ENCODE results near the gene BICC1.

Gene BICC1

GRCh38 chr10:58796824-58797223 is 284.2 kb downstream of the BICC1 start:
- H3K9me2 ChIP-seq (ENCODE audit: low read depth, low read length), result no peaks in the 10 kb centered on the region
- H3K4me2 ChIP-seq (ENCODE audit: low read length), result no peak overlapping the region
- H3K36me3 ChIP-seq (ENCODE audit: insufficient read depth, low read length), result no peaks in the 10 kb centered on the region
- no peaks in the 10 kb centered on the region for H3F3A ChIP-seq (ENCODE audit: insufficient read depth, low read length)
- no peak for TF ChIP-seq EZH2 (IDR thresholded peaks at IDR 0.05; ENCODE audit: borderline replicate concordance, low read length)
- no peak for TF ChIP-seq CTCF (IDR thresholded peaks at IDR 0.05; ENCODE audit: low read length)
- H3K27me3 ChIP-seq (ENCODE audit: insufficient read depth, low read length), result no peaks in the 10 kb centered on the region
- H4K20me1 ChIP-seq (ENCODE audit: insufficient read depth, low read length), result no peaks in the 10 kb centered on the region
- no peaks in the 10 kb centered on the region for H3K79me2 ChIP-seq (ENCODE audit: insufficient read depth, low read length)
- no peaks in the 10 kb centered on the region for H3K4me1 ChIP-seq (ENCODE audit: insufficient read depth, low read length, severe bottlenecking)
- no peak overlapping the region for H2AFZ ChIP-seq (ENCODE audit: low read length)
- no peaks in the 10 kb centered on the region for H3K9me3 ChIP-seq (ENCODE audit: low read length)
- no peak overlapping the region for H3K9ac ChIP-seq (ENCODE audit: low read length)
- H3K4me3 ChIP-seq (ENCODE audit: low read depth, low read length, poor library complexity, severe bottlenecking), result no peak overlapping the region
- H3K27ac ChIP-seq (ENCODE audit: low read depth, low read length, poor library complexity, severe bottlenecking), result no peak overlapping the region

GRCh38 chr10:58797356-58797755 is 284.7 kb downstream of the BICC1 start:
- Histone ChIP-seq H3K27me3 (ENCODE audit: insufficient read depth, low read length) (no peaks in the 10 kb centered on the region), H3K9me3 (ENCODE audit: low read length) (no peaks in the 10 kb centered on the region), H3K9me2 (ENCODE audit: low read depth, low read length) (no peaks in the 10 kb centered on the region), H2AFZ (ENCODE audit: low read length) (no peak overlapping the region), H3K36me3 (ENCODE audit: insufficient read depth, low read length) (no peaks in the 10 kb centered on the region), H3K4me1 (ENCODE audit: insufficient read depth, low read length, severe bottlenecking) (no peaks in the 10 kb centered on the region), H3K9ac (ENCODE audit: low read length) (no peak overlapping the region), H3K4me3 (ENCODE audit: low read depth, low read length, poor library complexity, severe bottlenecking) (no peak overlapping the region), H3F3A (ENCODE audit: insufficient read depth, low read length) (no peaks in the 10 kb centered on the region), H4K20me1 (ENCODE audit: insufficient read depth, low read length) (no peaks in the 10 kb centered on the region), H3K4me2 (ENCODE audit: low read length) (no peak overlapping the region), H3K27ac (ENCODE audit: low read depth, low read length, poor library complexity, severe bottlenecking) (no peak overlapping the region), H3K79me2 (ENCODE audit: insufficient read depth, low read length) (no peaks in the 10 kb centered on the region)
- TF ChIP-seq CTCF (IDR thresholded peaks at IDR 0.05; ENCODE audit: low read length), result no peak
- TF ChIP-seq EZH2 (IDR thresholded peaks at IDR 0.05; ENCODE audit: borderline replicate concordance, low read length), result no peak

- no peak overlapping the region for H3K9ac ChIP-seq (ENCODE audit: low read length)
- H3K4me1 ChIP-seq (ENCODE audit: insufficient read depth, low read length, severe bottlenecking), result no peaks in the 10 kb centered on the region
- H4K20me1 ChIP-seq (ENCODE audit: insufficient read depth, low read length), result no peaks in the 10 kb centered on the region
- no peak overlapping the region for H3K4me3 ChIP-seq (ENCODE audit: low read depth, low read length, poor library complexity, severe bottlenecking)
- no peaks in the 10 kb centered on the region for H3K36me3 ChIP-seq (ENCODE audit: insufficient read depth, low read length)
- no peak overlapping the region for H3K27ac ChIP-seq (ENCODE audit: low read depth, low read length, poor library complexity, severe bottlenecking)
- H3K9me3 ChIP-seq (ENCODE audit: low read length), result no peaks in the 10 kb centered on the region
- no peaks in the 10 kb centered on the region for H3K79me2 ChIP-seq (ENCODE audit: insufficient read depth, low read length)
- H3K9me2 ChIP-seq (ENCODE audit: low read depth, low read length), result no peaks in the 10 kb centered on the region
- no peak for TF ChIP-seq EZH2 (IDR thresholded peaks at IDR 0.05; ENCODE audit: borderline replicate concordance, low read length)
- TF ChIP-seq CTCF (IDR thresholded peaks at IDR 0.05; ENCODE audit: low read length), result no peak
- no peaks in the 10 kb centered on the region for H3K27me3 ChIP-seq (ENCODE audit: insufficient read depth, low read length)
- no peaks in the 10 kb centered on the region for H3F3A ChIP-seq (ENCODE audit: insufficient read depth, low read length)
- H2AFZ ChIP-seq (ENCODE audit: low read length), result no peak overlapping the region
- H3K4me2 ChIP-seq (ENCODE audit: low read length), result no peak overlapping the region
These were observed 289.4 kb downstream of the BICC1 start for GRCh38 chr10:58802047-58802446.

Measured in OCI-LY1 (cell line).